Omental fat pad (tissue), 4 donors: Measurements from ENCODE around the gene SHC3. TPM values are rescaled to one million over a fixed set of nuclear protein-coding genes. Genes with fewer than 3 reads are reported as not detected.
"Not testable (repeated sequence)": the region's sequence is repeated elsewhere in the genome, so short reads cannot be mapped to it uniquely, and the experiment has no call there.

Source experiments
- ATAC-seq: fragments of 150-250 bp; one replicate; pipeline ENCODE4 v1.9.1; 2016; ENCODE audit warnings: mild to moderate bottlenecking, moderate library complexity; ENCODE audit not compliant: low FRiP score
- DNase-seq: peaks from one replicate; pipeline ENCODE4 v3.0.0-alpha.2; 2019; ENCODE audit warnings: low spot score
- total RNA-seq, 4 donors: library from RNA; depleted of rRNA; stranded (reverse); fragments of >200 nt; gene quantifications; one replicate each; pipeline ENCODE4 v1.1.0, GENCODE V29; 2016
- TF ChIP-seq, protein P1 (sequence below), 3 donors: fragments of 450-650 bp; IDR thresholded peaks; one replicate each; pipeline ENCODE4 v1.5.1; 2016 to 2017; ENCODE audit warnings: antibody characterized with exemption in 3 of 3, mild to moderate bottlenecking in 3 of 3, moderate library complexity in 2 of 3

Gene SHC3
- total RNA-seq, 4 donors from 2014 or later = 1.1 to 7.4 (median 3.1) TPM

- TF ChIP-seq, protein P1, sequence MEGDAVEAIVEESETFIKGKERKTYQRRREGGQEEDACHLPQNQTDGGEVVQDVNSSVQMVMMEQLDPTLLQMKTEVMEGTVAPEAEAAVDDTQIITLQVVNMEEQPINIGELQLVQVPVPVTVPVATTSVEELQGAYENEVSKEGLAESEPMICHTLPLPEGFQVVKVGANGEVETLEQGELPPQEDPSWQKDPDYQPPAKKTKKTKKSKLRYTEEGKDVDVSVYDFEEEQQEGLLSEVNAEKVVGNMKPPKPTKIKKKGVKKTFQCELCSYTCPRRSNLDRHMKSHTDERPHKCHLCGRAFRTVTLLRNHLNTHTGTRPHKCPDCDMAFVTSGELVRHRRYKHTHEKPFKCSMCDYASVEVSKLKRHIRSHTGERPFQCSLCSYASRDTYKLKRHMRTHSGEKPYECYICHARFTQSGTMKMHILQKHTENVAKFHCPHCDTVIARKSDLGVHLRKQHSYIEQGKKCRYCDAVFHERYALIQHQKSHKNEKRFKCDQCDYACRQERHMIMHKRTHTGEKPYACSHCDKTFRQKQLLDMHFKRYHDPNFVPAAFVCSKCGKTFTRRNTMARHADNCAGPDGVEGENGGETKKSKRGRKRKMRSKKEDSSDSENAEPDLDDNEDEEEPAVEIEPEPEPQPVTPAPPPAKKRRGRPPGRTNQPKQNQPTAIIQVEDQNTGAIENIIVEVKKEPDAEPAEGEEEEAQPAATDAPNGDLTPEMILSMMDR (IDR thresholded peaks at IDR 0.05) = no peak
- DNase-seq = no peak
- ATAC-seq = no peak
Observed at GRCh38 chr9:89219637-89220036, 41.0 kb upstream of the SHC3 start.

GRCh38 chr9:89218040-89218928 is 39.7 kb upstream of the SHC3 start:
- ATAC-seq = no peak
- TF ChIP-seq, protein P1 (IDR thresholded peaks at IDR 0.05) = no peak
- no peak for DNase-seq

DNA sequence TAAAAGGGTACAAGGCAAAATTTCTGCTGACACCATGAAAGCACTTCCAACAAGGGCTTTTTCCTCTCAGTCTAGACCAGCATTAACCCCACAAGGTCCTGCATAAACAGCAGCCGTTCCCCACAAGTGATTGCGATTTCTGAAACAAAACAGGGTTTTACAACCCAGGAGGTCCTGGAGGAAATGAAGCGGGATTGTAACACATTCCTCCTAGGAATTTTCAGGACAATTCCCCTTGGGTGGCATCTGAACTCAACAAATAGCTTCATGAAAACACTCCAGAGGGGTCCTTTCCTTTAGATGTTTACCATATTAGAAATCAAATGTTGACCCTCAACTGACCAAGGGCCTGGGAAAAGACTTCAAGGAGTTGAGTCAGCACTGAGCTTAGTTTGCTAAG is 36.7 kb upstream of the SHC3 start:
- ATAC-seq (no peak), DNase-seq (no peak)
- TF ChIP-seq, protein P1 (IDR thresholded peaks at IDR 0.05) = no peak

GRCh38 chr9:89213396-89213880 is 34.8 kb upstream of the SHC3 start:
- no peak for DNase-seq
- TF ChIP-seq, protein P1 (IDR thresholded peaks at IDR 0.05) = no peak
- no peak for ATAC-seq

GRCh38 chr9:89212171-89212570 is 33.6 kb upstream of the SHC3 start:
- TF ChIP-seq, protein P1 (IDR thresholded peaks at IDR 0.05) = no peak
- DNase-seq (no peak), ATAC-seq (no peak)

GRCh38 chr9:89209311-89209710 is 30.7 kb upstream of the SHC3 start:
- not testable (repeated sequence) for ATAC-seq, DNase-seq

DNA sequence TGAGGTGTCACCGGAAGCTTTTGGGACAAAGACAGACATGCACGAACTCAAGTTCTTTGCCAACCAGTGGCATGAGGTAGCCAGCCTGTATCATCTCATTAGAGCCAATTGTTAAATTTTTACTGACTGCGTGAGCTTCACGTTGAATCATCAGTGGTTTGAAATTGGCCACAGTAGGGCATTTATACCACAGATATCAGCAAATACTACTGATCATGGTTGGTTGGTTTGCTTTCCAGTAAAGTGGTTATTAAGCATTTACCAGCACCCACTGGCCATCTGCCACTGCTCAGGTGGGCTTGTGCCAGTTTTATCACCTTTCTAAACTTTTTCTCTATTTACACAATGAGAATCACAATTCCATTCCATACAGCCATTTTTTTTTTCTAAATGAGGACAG is 28.4 kb upstream of the SHC3 start:
- TF ChIP-seq, protein P1 (IDR thresholded peaks at IDR 0.05) = no peak
- no peak for ATAC-seq
- no peak for DNase-seq
